ENCODE measurements around the gene LRP1. TPM values are rescaled to one million over a fixed set of nuclear protein-coding genes. Genes with fewer than 3 reads are reported as not detected.

The LRP1 gene
- total and polyA plus RNA-seq, 2 of the 13 experiments (the other 11 are each of a cell fraction or from before 2014, with no cell fraction given) = 14.7 to 30.8 TPM

DNA sequence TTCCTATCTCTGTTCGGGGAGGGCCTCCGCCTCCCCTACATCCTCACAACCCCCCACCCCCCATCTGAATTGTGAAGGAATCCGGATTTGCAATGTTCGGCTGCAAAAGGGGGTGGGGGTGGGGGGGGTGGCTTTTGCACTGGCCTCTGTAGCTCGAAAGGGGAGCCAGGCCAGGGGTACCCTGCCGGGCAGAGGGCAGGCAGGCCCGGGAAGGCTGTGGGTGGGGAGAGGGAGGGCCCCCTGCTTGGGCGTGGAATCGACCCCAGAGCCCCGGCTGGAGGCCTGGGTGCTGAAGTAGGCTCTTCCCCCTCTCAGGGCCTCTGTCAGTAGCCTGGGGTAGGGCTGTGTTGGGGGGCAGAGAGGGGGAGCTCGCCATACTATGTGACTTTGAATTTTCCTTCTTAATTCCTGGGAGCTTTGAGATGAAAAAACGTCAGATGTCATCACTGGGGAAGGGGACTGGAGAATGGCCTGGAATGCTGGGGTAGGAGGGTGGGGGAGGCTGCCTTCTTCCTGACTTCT is 1.1 kb downstream of the LRP1 start (continued):
- TF ChIP-seq, protein P1, sequence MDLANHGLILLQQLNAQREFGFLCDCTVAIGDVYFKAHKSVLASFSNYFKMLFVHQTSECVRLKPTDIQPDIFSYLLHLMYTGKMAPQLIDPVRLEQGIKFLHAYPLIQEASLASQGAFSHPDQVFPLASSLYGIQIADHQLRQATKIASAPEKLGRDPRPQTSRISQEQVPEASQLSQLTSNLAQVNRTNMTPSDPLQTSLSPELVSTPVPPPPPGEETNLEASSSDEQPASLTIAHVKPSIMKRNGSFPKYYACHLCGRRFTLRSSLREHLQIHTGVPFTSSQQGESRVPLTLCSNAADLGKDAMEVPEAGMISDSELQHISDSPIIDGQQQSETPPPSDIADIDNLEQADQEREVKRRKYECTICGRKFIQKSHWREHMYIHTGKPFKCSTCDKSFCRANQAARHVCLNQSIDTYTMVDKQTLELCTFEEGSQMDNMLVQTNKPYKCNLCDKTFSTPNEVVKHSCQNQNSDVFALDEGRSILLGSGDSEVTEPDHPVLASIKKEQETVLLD (CRISPR knock-in tag; IDR thresholded peaks at IDR 0.05; ENCODE audit: low read depth) = no peak
- no peak for TF ChIP-seq SMAD9 (CRISPR knock-in tag; IDR thresholded peaks at IDR 0.05)
- no peak for TF ChIP-seq U2AF1 (optimal IDR thresholded peaks at IDR 0.05; ENCODE audit: low read depth, low read length)
- peak; percentile 45; the same call in 1 of the 2 replicates for TF ChIP-seq UBTF (CRISPR knock-in tag; IDR thresholded peaks at IDR 0.05)
- TF ChIP-seq ZFY (CRISPR knock-in tag; IDR thresholded peaks at IDR 0.05) = peak; percentile 22; the same call in 1 of the 2 replicates
- TF ChIP-seq GATAD2A (CRISPR knock-in tag; IDR thresholded peaks at IDR 0.05) = no peak
- TF ChIP-seq ASH2L (IDR thresholded peaks at IDR 0.05; ENCODE audit: insufficient read length, low read depth, low read length) = no peak
- TF ChIP-seq ZMYM2 (CRISPR knock-in tag; IDR thresholded peaks at IDR 0.05) = no peak
- no peak for TF ChIP-seq ZNF652 (CRISPR knock-in tag; IDR thresholded peaks at IDR 0.05; ENCODE audit: borderline replicate concordance, low read depth)
- TF ChIP-seq, protein P2, sequence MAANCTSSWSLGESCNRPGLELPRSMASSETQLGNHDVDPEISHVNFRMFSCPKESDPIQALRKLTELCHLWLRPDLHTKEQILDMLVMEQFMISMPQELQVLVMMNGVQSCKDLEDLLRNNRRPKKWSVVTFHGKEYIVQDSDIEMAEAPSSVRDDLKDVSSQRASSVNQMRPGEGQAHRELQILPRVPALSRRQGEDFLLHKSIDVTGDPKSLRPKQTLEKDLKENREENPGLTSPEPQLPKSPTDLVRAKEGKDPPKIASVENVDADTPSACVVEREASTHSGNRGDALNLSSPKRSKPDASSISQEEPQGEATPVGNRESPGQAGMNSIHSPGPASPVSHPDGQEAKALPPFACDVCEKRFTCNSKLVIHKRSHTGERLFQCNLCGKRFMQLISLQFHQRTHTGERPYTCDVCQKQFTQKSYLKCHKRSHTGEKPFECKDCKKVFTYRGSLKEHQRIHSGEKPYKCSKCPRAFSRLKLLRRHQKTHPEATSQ (CRISPR knock-in tag; IDR thresholded peaks at IDR 0.05; ENCODE audit: borderline replicate concordance) = no peak
- no peak for TF ChIP-seq FOXO4 (CRISPR knock-in tag; conservative IDR thresholded peaks at IDR 0.05)
- no peak for TF ChIP-seq ZNF296 (CRISPR knock-in tag; conservative IDR thresholded peaks at IDR 0.05)
- no peak for TF ChIP-seq RFX3 (CRISPR knock-in tag; IDR thresholded peaks at IDR 0.05)
- TF ChIP-seq GRHL1 (CRISPR knock-in tag; conservative IDR thresholded peaks at IDR 0.05) = no peak
- TF ChIP-seq ZNF24 (IDR thresholded peaks at IDR 0.05) = no peak
- TF ChIP-seq CBX5 (CRISPR knock-in tag; IDR thresholded peaks at IDR 0.05; ENCODE audit: borderline replicate concordance) = no peak
- no peak for TF ChIP-seq AGO1 (IDR thresholded peaks at IDR 0.05; ENCODE audit: low read depth, low read length, poor library complexity, severe bottlenecking)
- peak; percentile 7; the same call in 1 of the 2 replicates for TF ChIP-seq ZBTB7B (CRISPR knock-in tag; IDR thresholded peaks at IDR 0.05)
- no peak for TF ChIP-seq PBX2 (CRISPR knock-in tag; IDR thresholded peaks at IDR 0.05)
- TF ChIP-seq PAF1 (CRISPR knock-in tag; IDR thresholded peaks at IDR 0.05) = no peak

Measured in HepG2 (cell line).